HepG2 (cell line): ENCODE results near the gene VPS50. TPM values are rescaled to one million over a fixed set of nuclear protein-coding genes. Genes with fewer than 3 reads are reported as not detected.

Experiments used
- ATAC-seq: fragments of 200-7000 bp; cut with Tn5 transposase; 3 replicates; pipeline ENCODE4 v1.9.1; 2020; ENCODE audit warnings: mild to moderate bottlenecking, moderate library complexity
- BruUV-seq: library from RNA; stranded (reverse); fragments of 400-500 nt; replicated peaks from 2 replicates; lab custom pipeline; 2021; lab: Mats Ljungman, UMichigan
- CTCF ChIA-PET: fragments of 300-600 bp; formaldehyde crosslinking; extraction: SDS; loops from one replicate; lab custom pipeline; 2021; ENCODE audit warnings: low total read pairs, inconsistent platforms, low intra/inter-chr PET ratio; lab: Yijun Ruan, JAX
- POLR2A ChIA-PET: fragments of 350-600 bp; sonication (Branson Sonifier 250); formaldehyde crosslinking; loops from one replicate; lab custom pipeline; 2020; ENCODE audit warnings: antibody characterized with exemption, inconsistent platforms; lab: Yijun Ruan, JAX
- DNase-seq: peaks from one replicate; pipeline ENCODE4 v3.0.0-alpha.2; 2015; ENCODE audit warnings: low spot score
- FAIRE-seq: peaks from 3 replicates; lab custom pipeline; 2011; peaks lifted over from hg19 to GRCh38; lab: Jason Lieb, UNC
- H2AFZ ChIP-seq: one replicate; pipeline ENCODE4 v1.6.1; 2011; ENCODE audit warnings: low read length, inconsistent platforms
- H3K27ac ChIP-seq: fragments of 300-600 bp; 3 replicates; pipeline ENCODE4 v1.8.0; 2011; ENCODE audit warnings: mixed run types, mild to moderate bottlenecking, mixed read lengths, low read length, inconsistent platforms; ENCODE audit not compliant: insufficient read depth; ENCODE audit errors: extremely low read length
- H3K27me3 ChIP-seq, 2 experiments: fragments of 200-600 bp in 1 of 2; 2 replicates in 1 of 2; 3 replicates in 1 of 2; pipeline versions ENCODE4 v1.6.0 to v1.8.0; 2011; ENCODE audit warnings: low read length in 2 of 2, mild to moderate bottlenecking in 2 of 2, moderate library complexity in 2 of 2, inconsistent platforms in 1 of 2; ENCODE audit not compliant: insufficient read depth in 2 of 2, control insufficient read depth in 1 of 2
- H3K36me3 ChIP-seq, 2 experiments: fragments of 200-600 bp in 1 of 2; replicated peaks in 1 of 2; 2 replicates in 1 of 2; 3 replicates in 1 of 2; pipeline versions ENCODE4 v1.5.1 to v1.8.0; 2011; ENCODE audit warnings: low read length in 2 of 2, inconsistent platforms in 1 of 2; ENCODE audit not compliant: insufficient read depth in 2 of 2, control insufficient read depth in 1 of 2
- H3K4me1 ChIP-seq: 2 replicates; pipeline ENCODE4 v1.5.1; 2012; ENCODE audit warnings: low read length, inconsistent platforms; ENCODE audit not compliant: insufficient read depth
- H3K4me2 ChIP-seq: 2 replicates; pipeline ENCODE4 v1.6.0; 2011; ENCODE audit warnings: low read depth, low read length, inconsistent platforms
- H3K4me3 ChIP-seq, 3 experiments: fragments of 200-600 bp in 1 of 3; sonication (generic), shearing (Covaris generic) in 1 of 3; replicated peaks in 1 of 3; 2 replicates each; pipeline ENCODE4 v1.5.1; 2011 to 2016; ENCODE audit warnings: low read length in 3 of 3, inconsistent platforms in 2 of 3, low read depth in 2 of 3, mild to moderate bottlenecking in 2 of 3, control low read depth in 1 of 3, mixed read lengths in 1 of 3; ENCODE audit not compliant: insufficient read depth in 1 of 3
- H3K79me2 ChIP-seq: one replicate; pipeline ENCODE4 v1.6.1; 2011; ENCODE audit warnings: low read length, inconsistent platforms; ENCODE audit not compliant: insufficient read depth
- H3K9ac ChIP-seq: 2 replicates; pipeline ENCODE4 v1.6.0; 2011; ENCODE audit warnings: mild to moderate bottlenecking, low read depth, low read length, inconsistent platforms; ENCODE audit not compliant: insufficient read depth
- H3K9me3 ChIP-seq: 2 replicates; pipeline ENCODE4 v1.5.1; 2012; ENCODE audit warnings: mild to moderate bottlenecking, low read length
- H4K20me1 ChIP-seq: 2 replicates; pipeline ENCODE4 v1.6.0; 2011; ENCODE audit warnings: inconsistent platforms, mild to moderate bottlenecking, low read length, moderate library complexity; ENCODE audit not compliant: insufficient read depth
- HES4 ChIP-seq: sonication (generic); formaldehyde crosslinking; IDR thresholded peaks from 2 replicates; pipeline ENCODE4 v1.9.0; 2021; ENCODE audit warnings: mild to moderate bottlenecking, missing genetic modification reagents, borderline replicate concordance
- MXD4 ChIP-seq: IDR thresholded peaks from 2 replicates; pipeline ENCODE4 v1.6.1; 2016; ENCODE audit warnings: mild to moderate bottlenecking, missing biosample characterization, missing genetic modification reagents
- MYNN ChIP-seq: sonication (generic); formaldehyde crosslinking; IDR thresholded peaks from 2 replicates; pipeline ENCODE4 v1.4.0; 2020; ENCODE audit warnings: mild to moderate bottlenecking, low read depth, missing genetic modification reagents
- SSRP1 ChIP-seq: IDR thresholded peaks from 2 replicates; pipeline ENCODE4 v1.6.1; 2016; ENCODE audit warnings: control low read depth
- STAT5B ChIP-seq: sonication (generic); formaldehyde crosslinking; IDR thresholded peaks from 2 replicates; pipeline ENCODE4 v1.4.0; 2020; ENCODE audit warnings: missing genetic modification reagents
- ZFAT ChIP-seq: sonication (generic); formaldehyde crosslinking; conservative IDR thresholded peaks from 2 replicates; pipeline ENCODE4 v1.8.1; 2023; ENCODE audit warnings: missing genetic modification reagents, inconsistent platforms
- ZKSCAN8 ChIP-seq: IDR thresholded peaks from 2 replicates; pipeline ENCODE4 v1.6.1; 2016; ENCODE audit warnings: borderline replicate concordance, missing genetic modification reagents, missing compliant biosample characterization
- ZNF557 ChIP-seq: sonication (generic); formaldehyde crosslinking; IDR thresholded peaks from 2 replicates; pipeline ENCODE4 v1.4.0; 2020; ENCODE audit warnings: missing genetic modification reagents
- ZNF598 ChIP-seq: sonication (generic); formaldehyde crosslinking; IDR thresholded peaks from 2 replicates; pipeline ENCODE4 v1.5.1; 2020; ENCODE audit warnings: mild to moderate bottlenecking, missing genetic modification reagents, borderline replicate concordance
- ZNF607 ChIP-seq: sonication (generic); formaldehyde crosslinking; IDR thresholded peaks from 2 replicates; pipeline ENCODE4 v1.5.1; 2020; ENCODE audit warnings: missing genetic modification reagents, mild to moderate bottlenecking, borderline replicate concordance
- ZNF75D ChIP-seq: sonication (generic); formaldehyde crosslinking; IDR thresholded peaks from 2 replicates; pipeline ENCODE4 v1.8.1; 2023; ENCODE audit warnings: missing genetic modification reagents, mild to moderate bottlenecking, borderline replicate concordance
- ZNF792 ChIP-seq: IDR thresholded peaks from 2 replicates; pipeline ENCODE4 v1.6.1; 2016
- ZSCAN12 ChIP-seq: sonication (generic); formaldehyde crosslinking; IDR thresholded peaks from 2 replicates; pipeline ENCODE4 v1.9.0; 2021; ENCODE audit warnings: mild to moderate bottlenecking, missing genetic modification reagents
- WGBS: methylation state at CpG from one replicate; pipeline ENCODE4 v1.1.6; 2017; ENCODE audit warnings: low lambda C conversion rate; 5-methylcytosine and 5-hydroxymethylcytosine counted together
- in situ Hi-C: cut with HindIII; loops from 2 replicates; pipeline ENCODE4 v1.10.0; 2017; ENCODE audit warnings: low pct_unique_long_range_greater_than_20kb; ENCODE audit not compliant: extremely low pct_ligation_motif_present
- intact Hi-C: fragments of 100-400 bp; cut with micrococcal nuclease; formaldehyde crosslinking; loops from one replicate; pipeline ENCODE4 v1.10.0; 2022; ENCODE audit not compliant: unreplicated experiment
- polyA plus RNA-seq, 8 experiments: library from polyadenylated mRNA; depleted of rRNA in 3 of 8; stranded (reverse) in 7 of 8; unstranded in 1 of 8; fragments of >200 nt; fragmentation: Illumina TruSeq in 4 of 8; extraction: Trizol in 4 of 8; gene quantifications; 2 replicates each; pipeline versions ENCODE4 v1.2.1 to v1.2.3, GENCODE V29; 2011 to 2016; ENCODE audit warnings: low read depth in 4 of 8, missing spikeins in 1 of 8, mixed read lengths in 1 of 8; ENCODE audit not compliant: insufficient read depth in 1 of 8
- total RNA-seq, 5 experiments: library from RNA; depleted of rRNA; stranded (reverse); fragments of >200 nt; fragmentation: Illumina TruSeq; extraction: Trizol; gene quantifications; 2 replicates each; pipeline ENCODE4 v1.2.3, GENCODE V29; 2016; ENCODE audit warnings: low read depth in 1 of 5

The VPS50 gene
- total and polyA plus RNA-seq, 2 of the 13 experiments (the other 11 are each of a cell fraction or from before 2014, with no cell fraction given), result 10.3 to 20.4 TPM

DNA sequence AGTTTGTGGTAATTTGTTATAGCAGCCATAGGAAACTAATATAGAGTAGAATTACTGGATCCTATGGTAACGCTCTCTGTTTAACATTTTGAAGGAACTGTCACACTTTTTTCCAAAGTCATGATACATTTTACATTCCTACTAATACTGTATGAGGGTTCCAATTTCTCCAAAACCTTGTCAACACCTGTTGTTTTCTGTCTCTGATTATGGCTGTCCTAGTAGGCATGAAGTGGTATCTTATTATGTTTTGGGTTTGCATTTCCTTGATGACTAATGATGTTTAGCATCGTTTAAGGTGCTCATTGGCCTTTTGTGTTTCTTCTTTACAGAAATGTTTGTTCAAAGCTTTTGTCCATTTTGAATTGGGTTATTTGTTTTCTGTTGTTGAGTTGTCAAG, 69.6 kb downstream of the VPS50 start:
- H3K9me3 ChIP-seq, result no peaks in the 10 kb centered on the region
- ATAC-seq, result no peak
- CTCF ChIA-PET, result no interaction called here

DNA sequence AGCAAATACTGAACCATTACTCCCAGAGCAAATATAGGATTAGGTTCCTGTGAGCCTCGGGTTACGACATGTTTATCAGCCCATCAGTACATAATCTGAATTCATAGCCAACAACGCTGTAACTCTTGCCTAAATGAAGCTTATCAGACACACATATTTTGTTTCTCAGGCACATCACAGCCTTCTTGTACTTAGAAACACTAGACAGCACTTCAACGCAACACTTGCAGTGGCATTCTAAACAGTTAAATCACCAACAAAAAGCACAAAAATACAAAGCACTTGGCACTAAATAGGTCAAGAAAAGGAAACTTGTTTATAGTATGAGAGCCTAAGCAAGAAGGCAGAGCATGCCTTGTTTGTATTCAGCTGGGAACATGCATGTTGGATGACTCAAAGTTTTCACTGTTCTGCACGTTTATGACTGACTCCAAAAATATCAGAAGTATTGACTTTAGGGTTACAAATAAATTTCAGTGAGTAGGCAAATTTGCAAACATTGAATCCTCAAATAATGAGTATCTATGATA, 75.0 kb downstream of the VPS50 start:
- 64% methylated on average over 5 of the region's 5 CpGs for WGBS
- ChIA-PET POLR2A (no interaction called here), CTCF (no interaction called here)
- Histone ChIP-seq H3K79me2 (no peaks in the 10 kb centered on the region), H3K4me1 (no peaks in the 10 kb centered on the region), H3K27me3 (no peaks in the 10 kb centered on the region), H3K4me2 (no peak overlapping the region), H2AFZ (no peak overlapping the region), H3K27ac (no peak overlapping the region), H3K36me3 (no peaks in the 10 kb centered on the region), H3K4me3 (no peak overlapping the region), H3K9ac (no peak overlapping the region), H4K20me1 (no peaks in the 10 kb centered on the region), H3K9me3 (no peaks in the 10 kb centered on the region)
- intact Hi-C loops (no loop called here), in situ Hi-C loops (no loop called here)
- no peak for ATAC-seq
- peak; percentile 16 for DNase-seq
- TF ChIP-seq SSRP1 (CRISPR knock-in tag) (no peak), ZNF607 (no peak), ZSCAN12 (CRISPR knock-in tag) (no peak), ZKSCAN8 (CRISPR knock-in tag) (no peak)
- FAIRE-seq, result no peak
- BruUV-seq, result no TSS peak

More for the DNA sequence above, 69.6 kb downstream of the VPS50 start:
- Histone ChIP-seq H2AFZ (no peak overlapping the region), H3K27ac (no peak overlapping the region), H3K36me3 (no peaks in the 10 kb centered on the region), H3K79me2 (no peaks in the 10 kb centered on the region), H3K4me3 (no peak overlapping the region), H3K4me1 (no peaks in the 10 kb centered on the region), H4K20me1 (no peaks in the 10 kb centered on the region), H3K27me3 (no peaks in the 10 kb centered on the region), H3K9ac (no peak overlapping the region), H3K4me2 (no peak overlapping the region)
- in situ Hi-C loops (no loop called here), intact Hi-C loops (no loop called here)
- TF ChIP-seq ZNF75D (CRISPR knock-in tag) (no peak), MXD4 (CRISPR knock-in tag) (no peak), HES4 (CRISPR knock-in tag) (no peak), MYNN (CRISPR knock-in tag) (no peak), ZNF598 (CRISPR knock-in tag) (no peak), ZFAT (CRISPR knock-in tag) (no peak), ZNF792 (CRISPR knock-in tag) (no peak), STAT5B (CRISPR knock-in tag) (no peak), ZNF557 (CRISPR knock-in tag) (no peak)
- FAIRE-seq (peak; percentile 18), DNase-seq (no peak)
- 89% methylated on average over 2 of the region's 2 CpGs for WGBS
- BruUV-seq, result no TSS peak
- POLR2A ChIA-PET, result no interaction called here
